Astrocyte (in vitro differentiated cells and primary cell): ENCODE data around the gene HLTF.

ENCODE experiments used
- EZH2 ChIP-seq: IDR thresholded peaks from 2 replicates; pipeline ENCODE4 v1.6.1; 2012; ENCODE audit warnings: mild to moderate bottlenecking, low read length, inconsistent platforms; ENCODE audit not compliant: insufficient read depth
- TF ChIP-seq, protein P1 (sequence below): IDR thresholded peaks from 2 replicates; pipeline ENCODE4 v1.5.1; 2011; ENCODE audit warnings: low read depth, mild to moderate bottlenecking, inconsistent platforms, low read length, moderate library complexity; ENCODE audit not compliant: insufficient read depth

DNA sequence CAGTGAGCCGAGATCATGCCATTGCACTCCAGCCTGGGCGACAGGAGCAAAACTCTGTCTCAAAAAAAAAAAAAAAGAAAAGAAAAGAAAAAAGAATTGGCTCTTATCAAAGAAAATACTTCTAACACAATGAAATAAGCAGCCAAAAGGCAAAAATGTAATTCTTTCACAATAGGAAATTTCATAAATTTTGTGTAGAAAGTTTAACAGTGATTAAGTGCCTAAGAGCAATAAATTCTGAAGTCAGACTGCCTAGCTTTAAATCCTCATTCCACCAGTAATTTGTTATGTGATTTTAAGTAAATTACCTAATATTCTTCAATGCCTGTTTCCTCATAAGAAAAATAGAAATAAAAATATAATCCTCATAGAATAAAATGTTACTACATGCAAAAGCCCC lies 24.6 kb downstream of the HLTF start:
- TF ChIP-seq, protein P1, sequence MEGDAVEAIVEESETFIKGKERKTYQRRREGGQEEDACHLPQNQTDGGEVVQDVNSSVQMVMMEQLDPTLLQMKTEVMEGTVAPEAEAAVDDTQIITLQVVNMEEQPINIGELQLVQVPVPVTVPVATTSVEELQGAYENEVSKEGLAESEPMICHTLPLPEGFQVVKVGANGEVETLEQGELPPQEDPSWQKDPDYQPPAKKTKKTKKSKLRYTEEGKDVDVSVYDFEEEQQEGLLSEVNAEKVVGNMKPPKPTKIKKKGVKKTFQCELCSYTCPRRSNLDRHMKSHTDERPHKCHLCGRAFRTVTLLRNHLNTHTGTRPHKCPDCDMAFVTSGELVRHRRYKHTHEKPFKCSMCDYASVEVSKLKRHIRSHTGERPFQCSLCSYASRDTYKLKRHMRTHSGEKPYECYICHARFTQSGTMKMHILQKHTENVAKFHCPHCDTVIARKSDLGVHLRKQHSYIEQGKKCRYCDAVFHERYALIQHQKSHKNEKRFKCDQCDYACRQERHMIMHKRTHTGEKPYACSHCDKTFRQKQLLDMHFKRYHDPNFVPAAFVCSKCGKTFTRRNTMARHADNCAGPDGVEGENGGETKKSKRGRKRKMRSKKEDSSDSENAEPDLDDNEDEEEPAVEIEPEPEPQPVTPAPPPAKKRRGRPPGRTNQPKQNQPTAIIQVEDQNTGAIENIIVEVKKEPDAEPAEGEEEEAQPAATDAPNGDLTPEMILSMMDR, result no peak
- TF ChIP-seq EZH2, result no peak
